ENCODE measurements around the gene BEND5. TPM values are rescaled to one million over a fixed set of nuclear protein-coding genes. Genes with fewer than 3 reads are reported as not detected.

BEND5 gene
- total and polyA plus RNA-seq, 10 of the 15 experiments (the other 5 are each of a cell fraction or from before 2014, with no cell fraction given), result 0.26 TPM; not detected in 9

GRCh38 chr1:48810740-48811139, 34.0 kb upstream of the BEND5 start:
- POLR2A ChIA-PET, result no interaction called here
- no peak for FAIRE-seq
- WGBS (ENCODE audit: insufficient coverage, insufficient replicate concordance, low lambda C conversion rate, missing lambda C conversion rate), result 11% methylated on average over 4 of the region's 4 CpGs
- TF ChIP-seq FOS (IDR thresholded peaks at IDR 0.05; ENCODE audit: borderline replicate concordance, extremely low read depth, insufficient read length) (no peak), RBBP5 (conservative IDR thresholded peaks at IDR 0.05) (no peak), EZH2 (IDR thresholded peaks at IDR 0.05; ENCODE audit: borderline replicate concordance, control insufficient read depth, low read depth, low read length) (no peak), IRF5 (IDR thresholded peaks at IDR 0.05; ENCODE audit: borderline replicate concordance) (no peak), RELA (IDR thresholded peaks at IDR 0.05; ENCODE audit: borderline replicate concordance, partially characterized antibody) (no peak), DPF2 (IDR thresholded peaks at IDR 0.05) (no peak), NRF1 (conservative IDR thresholded peaks at IDR 0.05; ENCODE audit: low read depth, low read length) (no peak), PKNOX1 (IDR thresholded peaks at IDR 0.05) (no peak), POLR2AphosphoS5 (IDR thresholded peaks at IDR 0.05; ENCODE audit: low read length) (no peak), NR2F1 (conservative IDR thresholded peaks at IDR 0.05) (no peak), MEF2B (IDR thresholded peaks at IDR 0.05; ENCODE audit: partially characterized antibody, poor library complexity, severe bottlenecking) (no peak), MEF2A (IDR thresholded peaks at IDR 0.05; ENCODE audit: insufficient read depth, low read depth, low read length) (no peak), POU2F2 (IDR thresholded peaks at IDR 0.05; ENCODE audit: borderline replicate concordance, low read depth, low read length) (no peak)
- TF ChIP-seq, protein P1, sequence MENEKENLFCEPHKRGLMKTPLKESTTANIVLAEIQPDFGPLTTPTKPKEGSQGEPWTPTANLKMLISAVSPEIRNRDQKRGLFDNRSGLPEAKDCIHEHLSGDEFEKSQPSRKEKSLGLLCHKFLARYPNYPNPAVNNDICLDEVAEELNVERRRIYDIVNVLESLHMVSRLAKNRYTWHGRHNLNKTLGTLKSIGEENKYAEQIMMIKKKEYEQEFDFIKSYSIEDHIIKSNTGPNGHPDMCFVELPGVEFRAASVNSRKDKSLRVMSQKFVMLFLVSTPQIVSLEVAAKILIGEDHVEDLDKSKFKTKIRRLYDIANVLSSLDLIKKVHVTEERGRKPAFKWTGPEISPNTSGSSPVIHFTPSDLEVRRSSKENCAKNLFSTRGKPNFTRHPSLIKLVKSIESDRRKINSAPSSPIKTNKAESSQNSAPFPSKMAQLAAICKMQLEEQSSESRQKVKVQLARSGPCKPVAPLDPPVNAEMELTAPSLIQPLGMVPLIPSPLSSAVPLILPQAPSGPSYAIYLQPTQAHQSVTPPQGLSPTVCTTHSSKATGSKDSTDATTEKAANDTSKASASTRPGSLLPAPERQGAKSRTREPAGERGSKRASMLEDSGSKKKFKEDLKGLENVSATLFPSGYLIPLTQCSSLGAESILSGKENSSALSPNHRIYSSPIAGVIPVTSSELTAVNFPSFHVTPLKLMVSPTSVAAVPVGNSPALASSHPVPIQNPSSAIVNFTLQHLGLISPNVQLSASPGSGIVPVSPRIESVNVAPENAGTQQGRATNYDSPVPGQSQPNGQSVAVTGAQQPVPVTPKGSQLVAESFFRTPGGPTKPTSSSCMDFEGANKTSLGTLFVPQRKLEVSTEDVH (IDR thresholded peaks at IDR 0.05; ENCODE audit: low read depth, partially characterized antibody), result no peak
- TF ChIP-seq, protein P2, sequence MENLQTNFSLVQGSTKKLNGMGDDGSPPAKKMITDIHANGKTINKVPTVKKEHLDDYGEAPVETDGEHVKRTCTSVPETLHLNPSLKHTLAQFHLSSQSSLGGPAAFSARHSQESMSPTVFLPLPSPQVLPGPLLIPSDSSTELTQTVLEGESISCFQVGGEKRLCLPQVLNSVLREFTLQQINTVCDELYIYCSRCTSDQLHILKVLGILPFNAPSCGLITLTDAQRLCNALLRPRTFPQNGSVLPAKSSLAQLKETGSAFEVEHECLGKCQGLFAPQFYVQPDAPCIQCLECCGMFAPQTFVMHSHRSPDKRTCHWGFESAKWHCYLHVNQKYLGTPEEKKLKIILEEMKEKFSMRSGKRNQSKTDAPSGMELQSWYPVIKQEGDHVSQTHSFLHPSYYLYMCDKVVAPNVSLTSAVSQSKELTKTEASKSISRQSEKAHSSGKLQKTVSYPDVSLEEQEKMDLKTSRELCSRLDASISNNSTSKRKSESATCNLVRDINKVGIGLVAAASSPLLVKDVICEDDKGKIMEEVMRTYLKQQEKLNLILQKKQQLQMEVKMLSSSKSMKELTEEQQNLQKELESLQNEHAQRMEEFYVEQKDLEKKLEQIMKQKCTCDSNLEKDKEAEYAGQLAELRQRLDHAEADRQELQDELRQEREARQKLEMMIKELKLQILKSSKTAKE (IDR thresholded peaks at IDR 0.05; ENCODE audit: low read depth, poor library complexity, severe bottlenecking), result no peak

More at GRCh38 chr1:48810740-48811139, 34.0 kb upstream of the BEND5 start:
- Histone ChIP-seq H3K36me3 (ENCODE audit: control insufficient read depth in 2 of 2, insufficient read depth in 2 of 2, low read length in 1 of 2) (no peaks in the 10 kb centered on the region), H2AFZ (ENCODE audit: control insufficient read depth, low read depth, low read length) (no peak overlapping the region), H4K20me1 (ENCODE audit: control insufficient read depth, insufficient read depth) (no peaks in the 10 kb centered on the region), H3K4me2 (ENCODE audit: control insufficient read depth, insufficient read depth) (no peak overlapping the region), H3K9me3 (replicated peaks; ENCODE audit: control insufficient read depth, insufficient read depth, low read length) (no peaks in the 10 kb centered on the region), H3K27me3 (replicated peaks in 1 of 2; ENCODE audit: control insufficient read depth in 2 of 2, insufficient read depth in 2 of 2, low read length in 1 of 2) (no peaks in the 10 kb centered on the region), H3K79me2 (ENCODE audit: control insufficient read depth, insufficient read depth, low read length) (no peaks in the 10 kb centered on the region), H3K27ac (ENCODE audit: control insufficient read depth, insufficient read depth) (no peak overlapping the region), H3K4me1 (ENCODE audit: control insufficient read depth, insufficient read depth, low read length) (no peaks in the 10 kb centered on the region), H3K9ac (ENCODE audit: control insufficient read depth, insufficient read depth, low read length) (no peak overlapping the region), H3K4me3 (no peak overlapping the region)
- CTCF ChIA-PET, result interaction anchor here (1.7 kb wide), 1 partner anchor 134 kb away, joined by 7 read pairs; no protein-coding TSS in a partner anchor
- BruUV-seq (replicated peaks), result no TSS peak
- ATAC-seq, result no peak
- in situ Hi-C loops (cut with MboI) (no loop called here), intact Hi-C loops (cut with micrococcal nuclease; ENCODE audit: unreplicated experiment) (no loop called here)
- SMC1A ChIA-PET (ENCODE audit: uncharacterized antibody, unreplicated experiment), result interaction anchor here (1.3 kb wide), 1 partner anchor 134 kb away, joined by 3 read pairs; no protein-coding TSS in a partner anchor
- RAD21 ChIA-PET (ENCODE audit: unreplicated experiment), result no interaction called here
- no peak for DNase-seq (ENCODE audit: low read depth, low spot score)

Measured in GM12878 (cell line).